Activated naive CD4-positive, alpha-beta T cell treated with anti-CD3 and anti-CD28 coated beads, Interleukin-2, amount 50 U/mL, for 72 hours (primary cell): Measurements from ENCODE around the gene IRAK1. TPM values are rescaled to one million over a fixed set of nuclear protein-coding genes. Genes with fewer than 3 reads are reported as not detected.

ENCODE experiments used
- ATAC-seq, 2 donors: fragments of 150-1000 bp; cut with Tn5 transposase; 2 replicates each; pipeline ENCODE4 v1.10.0; 2021; ENCODE audit warnings: mild to moderate bottlenecking in 2 of 2, moderate library complexity in 2 of 2
- DNase-seq, 2 donors: peaks; one replicate each; pipeline ENCODE4 v3.0.0; 2021 to 2022; ENCODE audit warnings: low spot score in 2 of 2
- H3K27ac Mint-ChIP-seq, 2 donors: one replicate each; pipeline ENCODE4 v1.8.0; 2022; ENCODE audit warnings: mild to moderate bottlenecking in 2 of 2, mixed read lengths in 2 of 2
- H3K36me3 Mint-ChIP-seq, 2 donors: one replicate each; pipeline ENCODE4 v1.8.0; 2022; ENCODE audit warnings: mixed read lengths in 2 of 2
- H3K9me3 Mint-ChIP-seq, 2 donors: one replicate each; pipeline ENCODE4 v1.8.0; 2022; ENCODE audit warnings: mixed read lengths in 2 of 2
- total RNA-seq, 2 donors: library from RNA; stranded (reverse); gene quantifications; one replicate each; pipeline ENCODE4 v1.2.3, GENCODE V29; 2022

IRAK1 gene
- total RNA-seq, 2 donors from 2014 or later, result 104 to 123 TPM

DNA sequence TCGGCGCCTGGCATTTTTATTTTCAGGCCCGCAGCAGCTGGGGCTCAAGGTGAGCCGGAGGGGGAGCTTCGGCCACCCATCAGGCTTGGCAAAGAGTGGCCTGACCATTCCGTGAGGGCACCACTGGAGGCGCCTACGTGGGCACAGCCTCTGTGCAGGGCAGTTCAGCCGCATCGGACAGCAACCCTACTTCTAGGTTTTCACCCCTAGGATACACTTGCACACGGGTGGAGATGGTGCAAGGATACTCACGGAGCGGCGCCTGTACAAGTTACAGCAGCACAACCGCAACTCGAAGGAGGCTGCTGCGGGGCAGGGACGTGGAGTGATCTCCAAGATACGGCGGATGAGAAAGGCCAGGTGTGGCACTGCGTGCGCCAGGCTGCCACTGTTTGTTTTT lies 58.9 kb downstream of the IRAK1 start:
- DNase-seq, result no peak
- no peak overlapping the region for H3K27ac Mint-ChIP-seq
- ATAC-seq, result no peak
- H3K36me3 Mint-ChIP-seq, result no peaks in the 10 kb centered on the region
- no peaks in the 10 kb centered on the region for H3K9me3 Mint-ChIP-seq

Other genes starting within 250 kb of the IRAK1 start
- not detected for gene SRPK3, start 238.9 kb downstream of the IRAK1 start, total RNA-seq
- 10 to 100 TPM; 60.8 to 81.7 TPM for gene IDH3G, start 225.5 kb downstream of the IRAK1 start, total RNA-seq
- gene SSR4, start 225.2 kb downstream of the IRAK1 start, total RNA-seq, result 100 to 1,000 TPM; 142 to 156 TPM
- gene PDZD4, start 189.4 kb downstream of the IRAK1 start, total RNA-seq, result 1 to 10 TPM; 1.2 to 2.5 TPM
- 1 to 10 TPM; 1.1 to 1.8 TPM for gene L1CAM, start 133.7 kb downstream of the IRAK1 start, total RNA-seq
- gene AVPR2, start 115.2 kb downstream of the IRAK1 start, total RNA-seq, result not detected
- gene ARHGAP4, start 93.6 kb downstream of the IRAK1 start, total RNA-seq, result 100 to 1,000 TPM in 1 of 2 donors, 10 to 100 TPM in 1; 90.0 to 138 TPM
- gene NAA10, start 84.9 kb downstream of the IRAK1 start, total RNA-seq, result 100 to 1,000 TPM in 1 of 2 donors, 10 to 100 TPM in 1; 97.9 to 129 TPM
- gene RENBP, start 75.3 kb downstream of the IRAK1 start, total RNA-seq, result 10 to 100 TPM; 14.8 to 16.1 TPM
- 100 to 1,000 TPM in 1 of 2 donors, 10 to 100 TPM in 1; 95.9 to 102 TPM for gene HCFC1, start 48.1 kb downstream of the IRAK1 start, total RNA-seq
- 1 to 10 TPM; 5.1 to 6.4 TPM for gene TMEM187, start 47.1 kb downstream of the IRAK1 start, total RNA-seq
- 10 to 100 TPM; 61.0 to 84.9 TPM for gene MECP2, start 77.8 kb upstream of the IRAK1 start, total RNA-seq
- not detected for gene OPN1LW, start 124.3 kb upstream of the IRAK1 start, total RNA-seq
- gene OPN1MW, start 162.7 kb upstream of the IRAK1 start, total RNA-seq, result not detected
- not detected for gene OPN1MW2, start 199.9 kb upstream of the IRAK1 start, total RNA-seq
- not detected for gene OPN1MW3, start 237.7 kb upstream of the IRAK1 start, total RNA-seq